Sigmoid colon (tissue), 4 donors: ENCODE measurements around the gene CIAO3.

Experiments used
- CTCF ChIP-seq, 4 experiments: fragments of 450-650 bp in 3 of 4; fragments of 200-600 bp in 1 of 4; IDR thresholded peaks; one replicate each; pipeline ENCODE4 v1.5.1; 2016 to 2019; ENCODE audit warnings: antibody characterized with exemption in 4 of 4, mild to moderate bottlenecking in 3 of 4, moderate library complexity in 2 of 4
- POLR2A ChIP-seq, 2 donors: fragments of 450-650 bp; IDR thresholded peaks; one replicate each; pipeline ENCODE4 v1.6.1; 2016; ENCODE audit warnings: antibody characterized with exemption in 2 of 2, mild to moderate bottlenecking in 2 of 2, moderate library complexity in 2 of 2
- POLR2AphosphoS5 ChIP-seq, 4 donors: sonication (generic); formaldehyde crosslinking; IDR thresholded peaks; one replicate each; pipeline ENCODE4 v1.6.1; 2017; ENCODE audit warnings: antibody characterized with exemption in 4 of 4

- no peak for TF ChIP-seq POLR2A (IDR thresholded peaks at IDR 0.05)
- TF ChIP-seq POLR2AphosphoS5 (IDR thresholded peaks at IDR 0.05), result no peak
- TF ChIP-seq CTCF (IDR thresholded peaks at IDR 0.05), result no peak
These were observed 20.9 kb downstream of the CIAO3 start for GRCh38 chr16:719815-720446.
